Gastroesophageal sphincter (tissue), 3 donors: ENCODE measurements around the gene PDLIM4.

ENCODE experiments used
- CTCF ChIP-seq, 4 experiments: fragments of 200-600 bp in 2 of 4; fragments of 450-650 bp in 2 of 4; sonication (generic) in 1 of 4; IDR thresholded peaks; one replicate each; pipeline ENCODE4 v1.5.1; 2017 to 2019; ENCODE audit warnings: antibody characterized with exemption in 4 of 4, mild to moderate bottlenecking in 2 of 4, moderate library complexity in 2 of 4
- POLR2A ChIP-seq, 2 donors: fragments of 450-650 bp; IDR thresholded peaks; one replicate each; pipeline ENCODE4 v1.6.1; 2017; ENCODE audit warnings: antibody characterized with exemption in 2 of 2, mild to moderate bottlenecking in 2 of 2, moderate library complexity in 1 of 2

- no peak for TF ChIP-seq CTCF (IDR thresholded peaks at IDR 0.05)
- TF ChIP-seq POLR2A (IDR thresholded peaks at IDR 0.05), result no peak
These were observed 29.1 kb upstream of the PDLIM4 start for GRCh38 chr5:132228241-132229035.
